Renal pelvis (tissue), 4 donors: ENCODE data around the gene DPP6. TPM values are rescaled to one million over a fixed set of nuclear protein-coding genes. Genes with fewer than 3 reads are reported as not detected.

Experiments
- DNase-seq: peaks from one replicate; pipeline ENCODE4 v3.0.0-alpha.2; 2013
- polyA plus RNA-seq, 3 donors: library from polyadenylated mRNA; unstranded; fragments of 120-200 nt; gene quantifications; one replicate each; pipeline ENCODE4 v1.2.1, GENCODE V29; 2013; ENCODE audit not compliant: insufficient read length in 3 of 3

The DPP6 gene
- polyA plus RNA-seq, 3 donors, result 33.5 to 49.0 (median 44.4) TPM

- DNase-seq, result no peak
Measured at GRCh38 chr7:154795014-154795413, 742.8 kb downstream of the DPP6 start.

- DNase-seq, result no peak
Measured at GRCh38 chr7:154795437-154795836, 743.2 kb downstream of the DPP6 start.

GRCh38 chr7:154804449-154804848, 752.3 kb downstream of the DPP6 start:
- DNase-seq, result no peak

GRCh38 chr7:154812027-154812426, 759.8 kb downstream of the DPP6 start:
- no peak for DNase-seq

- DNase-seq, result no peak
Measured at GRCh38 chr7:154817224-154817896, 765.2 kb downstream of the DPP6 start.

GRCh38 chr7:154827007-154827406, 774.8 kb downstream of the DPP6 start:
- no peak for DNase-seq

- no peak for DNase-seq
Measured at GRCh38 chr7:154832557-154833138, 780.5 kb downstream of the DPP6 start.

GRCh38 chr7:154836021-154836448, 783.8 kb downstream of the DPP6 start:
- no peak for DNase-seq

- no peak for DNase-seq
Measured at GRCh38 chr7:154837087-154837486, 784.9 kb downstream of the DPP6 start.

- DNase-seq, result no peak
Measured at GRCh38 chr7:154837622-154838021, 785.4 kb downstream of the DPP6 start.

- no peak for DNase-seq
Measured at GRCh38 chr7:154840086-154840485, 787.9 kb downstream of the DPP6 start.

- DNase-seq, result no peak
Measured at GRCh38 chr7:154841731-154842331, 789.6 kb downstream of the DPP6 start.

GRCh38 chr7:154842591-154842990, 790.4 kb downstream of the DPP6 start:
- no peak for DNase-seq

GRCh38 chr7:154843670-154844237, 791.6 kb downstream of the DPP6 start:
- no peak for DNase-seq

GRCh38 chr7:154844499-154844898, 792.3 kb downstream of the DPP6 start:
- DNase-seq, result no peak

- no peak for DNase-seq
Measured at GRCh38 chr7:154844955-154845354, 792.8 kb downstream of the DPP6 start.

GRCh38 chr7:154848464-154848863, 796.3 kb downstream of the DPP6 start:
- DNase-seq, result no peak

- no peak for DNase-seq
Measured at GRCh38 chr7:154852205-154852604, 800.0 kb downstream of the DPP6 start.

GRCh38 chr7:154853063-154853726, 801.0 kb downstream of the DPP6 start:
- DNase-seq, result no peak

GRCh38 chr7:154853727-154854095, 801.5 kb downstream of the DPP6 start:
- no peak for DNase-seq

- no peak for DNase-seq
Measured at GRCh38 chr7:154854836-154855235, 802.6 kb downstream of the DPP6 start.

GRCh38 chr7:154855366-154855765, 803.2 kb downstream of the DPP6 start:
- no peak for DNase-seq

GRCh38 chr7:154856733-154857132, 804.5 kb downstream of the DPP6 start:
- DNase-seq, result no peak
